Stimulated activated CD4-positive, alpha-beta T cell treated with anti-CD3 and anti-CD28 coated beads, Interleukin-12 subunit alpha, Interleukin-12 subunit beta, amount 100 ng/mL, for 24 hours (primary cell): ENCODE data around the gene XRRA1.
"Not testable (repeated sequence)": the region's sequence is repeated elsewhere in the genome, so short reads cannot be mapped to it uniquely, and the experiment has no call there.

ENCODE experiments used
- DNase-seq, 2 experiments: peaks; one replicate each; pipeline ENCODE4 v3.0.0-alpha.2; 2020; ENCODE audit warnings: low read depth in 2 of 2

XRRA1 gene

DNA sequence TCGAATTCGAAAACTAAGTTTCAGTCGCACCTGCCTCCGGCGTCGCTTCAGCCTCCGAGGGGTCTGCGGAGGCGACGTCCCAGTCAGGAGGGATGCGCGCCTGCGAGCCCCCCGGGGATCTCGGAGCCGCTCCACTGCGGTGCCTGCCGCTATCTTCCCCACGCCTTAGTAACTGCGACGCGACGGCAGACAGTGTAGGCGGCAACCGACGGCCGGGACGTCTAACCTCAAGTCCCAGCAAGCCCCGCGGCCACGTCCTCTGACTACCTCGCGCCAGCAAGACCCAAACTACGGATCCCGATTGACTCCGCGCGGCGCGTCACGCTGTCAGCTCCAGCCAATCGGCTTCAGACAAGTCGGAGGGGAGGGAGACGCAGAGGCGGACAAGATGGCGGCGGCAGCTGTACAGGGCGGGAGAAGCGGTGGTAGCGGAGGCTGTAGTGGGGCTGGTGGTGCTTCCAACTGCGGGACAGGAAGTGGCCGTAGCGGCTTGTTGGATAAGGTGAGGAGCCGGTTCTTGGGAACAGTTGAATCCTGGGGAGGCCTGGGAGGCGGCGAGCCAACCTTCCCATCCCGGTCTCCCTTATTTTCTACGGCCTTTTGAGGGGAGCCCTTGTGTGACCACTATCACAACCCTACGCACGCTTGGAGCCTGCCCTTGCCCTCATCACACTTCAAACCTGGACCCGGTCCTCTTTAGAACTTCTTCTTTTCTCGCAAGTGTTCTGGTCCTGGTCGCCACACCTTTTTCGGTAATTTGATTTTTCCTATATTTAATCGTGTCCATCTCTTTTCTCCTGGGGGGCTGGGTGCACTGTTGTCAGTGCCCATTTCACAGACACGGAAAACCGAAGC lies at the start of gene XRRA1, which contains the start of gene SPCS2:
Gene XRRA1 (minus strand): TSS at position 194 of the 855 bp plus-strand sequence. CDS start 8,213 bp downstream, outside the sequence.
Gene SPCS2 (plus strand): TSS at position 369 of the 855 bp plus-strand sequence. CDS start 20 bp downstream, at position 389.
- DNase-seq = peak; percentile 98

DNA sequence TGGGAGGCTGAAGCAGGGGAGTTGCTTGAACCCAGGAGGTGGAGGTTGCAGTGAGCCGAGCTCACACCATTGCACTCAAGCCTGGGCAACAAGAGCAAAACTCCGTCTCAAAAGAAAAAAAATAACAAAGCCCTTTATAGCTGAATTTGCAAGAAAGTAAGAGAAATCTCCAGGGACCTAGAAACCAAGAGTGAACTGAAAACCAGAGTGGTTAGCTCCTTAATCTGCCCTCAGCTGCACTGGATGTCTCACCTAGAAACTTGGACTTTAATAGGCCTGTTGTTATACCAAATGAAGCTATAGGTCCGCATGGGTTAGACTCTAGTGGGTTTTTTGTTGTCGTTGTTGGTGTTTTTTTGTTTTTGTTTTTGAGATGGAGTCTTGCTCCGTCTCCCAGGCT lies 44.0 kb upstream of the XRRA1 start:
- no peak for DNase-seq

DNA sequence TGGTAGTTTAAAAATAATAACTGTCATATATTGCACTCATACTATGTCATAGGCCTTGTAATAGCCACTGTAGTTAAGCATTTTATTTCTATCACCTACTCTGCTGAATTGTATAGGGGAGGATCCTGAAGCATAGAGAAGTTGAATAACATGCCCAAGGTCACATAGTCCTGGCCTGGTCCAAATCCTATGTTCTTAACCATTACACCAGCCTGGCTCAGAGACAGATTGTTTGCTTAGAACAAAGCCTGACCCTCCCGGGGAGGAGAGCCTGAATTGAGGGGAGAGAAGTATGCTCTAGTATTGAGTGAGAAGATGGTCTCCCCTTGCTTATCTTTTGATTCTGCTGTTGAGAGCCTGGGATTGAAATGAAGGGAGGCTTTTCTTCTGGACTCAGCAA lies 42.0 kb upstream of the XRRA1 start:
- no peak for DNase-seq

GRCh38 chr11:74990150-74990549 lies 41.3 kb upstream of the XRRA1 start:
- DNase-seq = not testable (repeated sequence)

- DNase-seq = no peak
These were observed 40.4 kb upstream of the XRRA1 start for GRCh38 chr11:74989260-74989638.

DNA sequence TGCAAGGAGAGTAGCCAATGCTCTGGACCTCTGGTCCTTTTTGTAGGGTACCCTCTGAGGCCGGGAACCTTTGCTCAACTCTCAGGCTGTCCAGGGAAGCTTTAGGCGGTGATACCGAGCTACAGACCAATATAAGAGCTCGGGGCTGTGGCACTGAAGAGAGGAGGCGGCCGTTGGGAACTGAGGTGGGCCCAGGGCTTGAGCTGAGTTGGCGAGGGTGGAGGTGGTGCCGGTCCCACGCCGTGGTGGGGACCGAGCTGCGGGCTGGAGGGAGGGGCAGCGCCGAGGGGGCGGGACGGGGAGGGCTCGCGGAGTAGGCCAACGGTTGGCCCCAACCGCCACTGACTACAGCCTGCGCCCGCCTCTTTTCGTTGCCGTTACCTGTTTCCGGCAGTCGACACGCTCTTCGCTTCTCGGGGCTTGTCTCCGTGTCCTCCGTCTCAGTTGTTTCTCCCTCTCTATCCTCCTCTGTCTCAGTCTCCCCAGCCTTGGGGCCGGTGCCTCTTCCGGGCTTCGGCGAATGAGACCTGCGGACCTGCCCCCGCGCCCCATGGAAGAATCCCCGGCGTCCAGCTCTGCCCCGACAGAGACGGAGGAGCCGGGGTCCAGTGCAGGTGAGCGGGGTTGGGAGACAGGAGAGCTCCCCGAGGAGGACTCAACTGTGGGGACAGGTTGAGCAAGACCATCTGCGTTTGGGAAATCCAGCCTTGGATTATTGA lies 39.8 kb upstream of the XRRA1 start, which contains the start of gene NEU3:
Gene NEU3 (plus strand): TSS at position 393 of the 719 bp plus-strand sequence. CDS start 128 bp downstream, at position 521.
- DNase-seq = peak; percentile 72 to 82

- no peak for DNase-seq
These were observed 35.8 kb upstream of the XRRA1 start for GRCh38 chr11:74984730-74985129.

GRCh38 chr11:74984070-74984469 lies 35.2 kb upstream of the XRRA1 start:
- DNase-seq = no peak

GRCh38 chr11:74981888-74982287 lies 33.0 kb upstream of the XRRA1 start:
- no peak for DNase-seq

- no peak for DNase-seq
These were observed 31.7 kb upstream of the XRRA1 start for GRCh38 chr11:74980634-74981033.

- DNase-seq = no peak
These were observed 29.1 kb upstream of the XRRA1 start for GRCh38 chr11:74978041-74978440.

DNA sequence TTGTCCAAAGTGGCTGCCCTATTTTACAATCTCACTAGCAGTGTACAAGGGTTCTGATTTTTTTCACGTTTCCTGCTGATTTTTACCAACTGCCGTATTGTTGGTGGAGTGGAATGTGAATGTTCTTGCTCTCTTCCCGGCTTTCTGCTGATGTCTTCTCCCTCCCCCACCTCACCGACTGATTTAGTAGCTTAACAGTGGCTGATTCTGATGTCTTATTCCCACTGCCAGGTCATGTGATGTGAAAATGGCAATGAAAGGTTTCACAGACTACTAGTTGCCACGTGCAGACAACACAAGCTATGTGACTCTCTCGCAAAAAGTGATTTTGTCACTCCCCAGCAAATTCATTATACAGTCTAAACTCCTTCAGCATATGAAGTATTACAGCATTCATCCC lies 22.5 kb upstream of the XRRA1 start:
- DNase-seq = no peak

GRCh38 chr11:74970852-74971395 lies 22.0 kb upstream of the XRRA1 start:
- DNase-seq = no peak

GRCh38 chr11:74966651-74967050 lies 17.8 kb upstream of the XRRA1 start:
- DNase-seq = no peak

DNA sequence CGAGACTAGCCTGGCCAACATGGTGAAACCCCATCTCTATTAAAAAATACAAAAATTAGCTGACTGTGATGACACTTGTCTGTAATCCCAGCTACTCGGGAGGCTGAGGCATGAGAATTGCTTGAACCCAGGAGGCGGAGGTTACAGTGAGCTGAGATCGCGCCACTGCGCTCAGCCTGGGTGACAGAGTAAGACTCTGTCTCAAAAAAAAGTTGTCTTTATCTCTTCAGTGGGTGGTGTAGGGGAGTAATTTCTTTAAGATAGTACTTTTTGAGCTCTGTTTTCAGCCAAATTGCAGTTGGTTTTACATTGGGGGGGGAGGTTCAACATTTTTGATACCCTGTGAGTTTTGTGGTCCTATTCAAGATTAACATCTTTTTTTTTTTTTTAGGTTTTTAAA lies 11.2 kb upstream of the XRRA1 start:
- DNase-seq = not testable (repeated sequence)

DNA sequence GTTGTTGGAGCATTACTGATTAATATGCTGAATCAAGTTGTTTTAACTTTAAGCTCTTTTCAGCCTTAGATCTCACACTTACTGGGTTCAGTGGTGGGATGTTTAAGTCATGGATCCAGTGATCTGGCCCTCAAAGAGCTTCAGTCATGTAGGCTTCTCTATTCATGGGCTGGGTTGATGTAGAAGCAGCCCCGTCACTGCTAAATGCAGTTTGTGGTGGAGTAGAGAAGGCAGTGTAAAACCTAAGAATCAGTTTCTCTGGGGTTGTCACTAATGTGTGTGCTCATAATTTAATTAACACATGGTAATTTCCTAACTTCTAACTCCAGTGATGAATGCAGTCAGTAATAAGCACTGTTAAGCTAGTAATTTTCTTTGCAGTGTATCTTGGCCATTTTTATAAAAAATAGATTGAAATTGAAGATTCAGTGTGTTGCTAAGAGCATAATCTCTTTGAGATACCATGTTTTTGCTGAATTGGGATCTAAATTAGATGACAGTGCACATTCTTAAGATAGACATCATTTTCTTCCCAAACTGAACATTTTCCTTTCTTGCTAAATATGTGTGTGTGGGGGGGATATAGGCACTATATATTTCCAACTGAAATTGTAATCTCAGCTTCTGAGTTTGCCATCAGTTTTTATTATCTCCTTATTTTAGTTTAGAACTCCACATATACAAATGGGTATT lies 9.2 kb upstream of the XRRA1 start:
- no peak for DNase-seq

GRCh38 chr11:74956397-74957015 lies 7.6 kb upstream of the XRRA1 start:
- DNase-seq = no peak

- no peak for DNase-seq
These were observed 5.3 kb upstream of the XRRA1 start for GRCh38 chr11:74954199-74954598.

DNA sequence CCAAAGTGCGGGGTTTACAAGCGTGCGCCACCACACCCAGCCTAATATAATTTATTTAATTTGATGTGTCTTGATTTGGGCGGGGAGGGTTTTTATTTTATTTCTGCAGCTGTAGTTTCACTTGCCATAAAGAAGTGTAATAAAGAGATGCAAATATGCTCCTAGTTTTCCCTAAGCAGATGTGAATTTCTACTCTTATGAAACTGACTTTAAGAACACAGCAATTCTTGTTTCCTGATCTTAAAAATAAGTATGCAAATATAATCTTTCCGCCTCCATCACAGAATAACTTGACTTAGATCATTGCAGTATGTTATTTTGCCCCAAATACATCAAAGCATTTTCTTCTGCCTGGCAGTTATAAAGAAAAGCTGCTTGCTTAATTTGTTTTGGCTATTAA lies 4.6 kb upstream of the XRRA1 start:
- no peak for DNase-seq

GRCh38 chr11:74952752-74953151 lies 3.9 kb upstream of the XRRA1 start:
- no peak for DNase-seq

DNA sequence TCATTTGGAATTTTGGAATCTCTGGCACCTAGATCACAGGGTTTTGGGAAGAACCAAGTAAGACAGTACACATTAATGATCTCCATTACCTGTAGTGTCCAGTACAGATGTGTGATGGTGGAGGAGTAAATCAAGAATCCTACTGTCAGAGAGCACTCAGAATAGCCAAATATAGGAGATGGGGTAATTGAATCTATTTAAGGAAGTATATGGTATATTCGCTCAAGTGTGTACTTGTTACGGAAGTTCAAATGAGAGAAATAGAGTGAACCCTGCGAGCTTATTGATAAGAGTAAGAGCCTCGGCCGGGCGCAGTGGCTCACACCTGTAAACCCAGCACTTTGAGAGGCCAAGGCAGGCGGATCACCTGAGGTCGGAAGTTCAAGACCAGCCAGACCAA lies 2.3 kb upstream of the XRRA1 start:
- DNase-seq = no peak
